Measurements from ENCODE around the gene CST7.

CST7 gene

DNA sequence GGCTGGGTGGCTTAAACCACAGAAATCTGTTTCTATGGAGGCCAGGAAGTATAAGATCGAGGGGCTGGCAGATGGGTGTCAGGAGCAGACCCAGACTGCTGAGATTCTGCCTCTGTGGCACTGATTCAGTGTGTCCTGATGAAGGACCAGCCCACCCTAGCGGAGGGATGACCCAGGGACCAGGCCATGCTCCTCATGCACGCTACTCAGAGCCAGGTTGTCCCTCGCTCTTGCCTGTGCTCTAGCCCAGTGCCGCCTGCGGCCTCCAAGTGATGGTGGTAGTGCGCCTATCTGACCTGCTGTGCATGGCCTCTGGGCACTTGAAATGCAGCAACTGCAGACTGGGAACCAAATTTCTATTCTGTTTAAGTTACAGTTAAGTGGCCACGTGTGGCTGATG, 56.6 kb downstream of the CST7 start:
- peak in 19 of 42 donors; percentile 3 to 41 (median 14) for DNase-seq
- intact Hi-C loops (cut with DNase I) = no loop called here

GRCh38 chr20:25006431-25007167, 57.5 kb downstream of the CST7 start:
- intact Hi-C loops (cut with DNase I) = no loop called here
- peak in 18 of 42 donors; percentile 1 to 42 (median 16) for DNase-seq

DNA sequence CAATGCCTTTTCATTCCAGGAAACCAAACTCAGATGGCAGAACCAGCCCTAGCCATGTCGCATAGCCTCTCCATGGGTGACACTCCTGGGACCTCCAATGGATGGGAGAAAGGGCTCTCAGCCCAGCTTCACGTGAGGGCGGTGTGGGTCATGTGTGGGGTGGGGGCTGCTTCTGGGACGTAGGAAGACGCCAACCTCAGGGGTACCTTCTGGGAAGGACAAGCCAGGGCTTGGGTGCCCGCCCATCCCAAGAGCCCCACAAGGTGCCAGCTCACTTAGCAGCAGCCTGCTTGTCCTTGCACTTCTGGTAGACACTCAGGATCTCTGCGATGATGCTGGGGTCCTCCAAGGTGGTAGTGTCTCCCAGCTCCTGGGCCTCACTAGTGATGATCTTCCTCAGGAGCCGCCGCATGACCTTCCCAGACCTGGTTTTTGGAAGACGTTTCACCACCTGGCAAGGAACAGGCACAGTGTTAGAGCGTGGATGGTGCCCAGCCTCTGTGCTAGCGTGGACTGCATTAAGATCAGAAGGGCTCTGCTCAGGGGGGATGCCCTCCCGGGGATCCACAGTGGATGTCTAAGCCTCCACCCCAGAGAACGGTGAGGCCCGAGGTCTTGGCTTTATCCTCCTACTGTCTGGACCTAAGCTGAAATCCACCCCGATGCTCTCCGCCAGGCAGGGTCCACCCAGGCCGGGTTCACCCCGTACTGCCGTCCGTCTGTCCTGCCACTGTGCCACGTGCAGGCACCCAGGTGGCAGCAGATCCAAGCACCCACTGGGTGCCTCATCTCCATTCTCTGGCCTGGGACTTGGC, 58.6 kb downstream of the CST7 start:
- intact Hi-C loops (cut with DNase I) = no loop called here
- DNase-seq = peak in 18 of 42 donors; percentile 0 to 41 (median 14)

- intact Hi-C loops (cut with DNase I) = no loop called here
These were observed 59.5 kb downstream of the CST7 start for GRCh38 chr20:25008388-25009217.

More at GRCh38 chr20:25008388-25009217, 59.5 kb downstream of the CST7 start:
- DNase-seq = peak in 20 of 42 donors; percentile 1 to 38 (median 12)
